GM18498 (cell line): Measurements from ENCODE around the gene ABI3BP.
"Not testable (repeated sequence)": the region's sequence is repeated elsewhere in the genome, so short reads cannot be mapped to it uniquely, and the experiment has no call there.

ENCODE experiments used
- ATAC-seq: cut with Tn5 transposase; IDR thresholded peaks from one replicate; pipeline ENCODE4 v1.9.1; 2021; ENCODE audit warnings: mild to moderate bottlenecking, moderate library complexity; ENCODE audit not compliant: unreplicated experiment

The ABI3BP gene

DNA sequence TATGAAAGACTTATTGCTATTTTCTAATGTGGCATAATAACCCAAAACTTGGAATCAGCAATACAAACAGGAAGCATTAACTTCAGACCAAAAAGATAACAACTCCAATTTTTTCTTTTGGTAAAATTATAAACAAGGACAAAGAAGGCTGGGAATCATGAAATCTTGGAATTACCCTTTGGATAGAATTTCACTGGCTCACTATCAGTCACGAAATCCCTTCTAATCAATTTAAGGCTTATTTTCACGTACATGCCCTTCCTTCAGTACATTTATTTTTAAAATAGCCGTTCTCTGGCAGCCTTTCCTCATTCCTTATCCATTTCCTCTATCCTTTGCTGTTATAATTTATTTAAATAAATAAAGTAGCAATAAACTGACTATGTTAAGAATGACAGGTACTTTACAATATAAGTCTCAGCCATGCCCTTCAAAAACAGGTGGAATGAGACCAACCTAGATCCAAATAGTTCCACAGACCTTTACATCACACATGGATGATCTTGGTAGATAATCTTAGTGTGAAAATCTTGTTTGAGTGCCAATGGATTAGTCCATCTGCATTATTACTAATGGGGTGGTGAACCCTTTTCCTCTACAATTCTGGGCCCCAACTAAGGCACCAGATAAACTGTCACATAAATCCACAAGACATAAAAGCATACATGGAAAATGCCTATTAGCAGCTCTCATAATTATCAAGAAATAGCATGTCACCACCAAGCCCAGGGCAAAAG, 38.9 kb downstream of the ABI3BP start:
- no peak for ATAC-seq

GRCh38 chr3:100953103-100953502, 40.1 kb downstream of the ABI3BP start:
- ATAC-seq = no peak

GRCh38 chr3:100947119-100947518, 46.1 kb downstream of the ABI3BP start:
- no peak for ATAC-seq

- not testable (repeated sequence) for ATAC-seq
Measured at GRCh38 chr3:100946096-100946495, 47.1 kb downstream of the ABI3BP start.

DNA sequence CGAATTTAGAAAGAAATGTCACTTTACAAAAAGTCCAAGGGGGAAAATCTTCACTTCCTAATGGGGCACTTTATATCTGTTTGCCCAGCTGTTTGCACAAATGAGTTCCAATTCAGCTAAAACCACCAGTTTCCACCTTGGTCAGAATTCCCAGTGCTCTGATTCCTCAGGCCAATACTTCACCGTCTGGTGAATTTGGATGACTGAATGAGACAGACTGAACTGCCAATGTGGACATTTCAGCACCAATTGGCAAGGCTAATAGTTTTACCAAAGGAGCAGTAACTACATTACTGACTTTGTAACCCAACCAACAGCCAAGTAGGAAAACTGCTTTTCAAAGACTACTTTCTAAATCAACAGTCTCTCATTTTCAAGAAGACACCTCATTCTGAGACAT, 51.8 kb downstream of the ABI3BP start:
- ATAC-seq = no peak

GRCh38 chr3:100941041-100941440, 52.2 kb downstream of the ABI3BP start:
- no peak for ATAC-seq

DNA sequence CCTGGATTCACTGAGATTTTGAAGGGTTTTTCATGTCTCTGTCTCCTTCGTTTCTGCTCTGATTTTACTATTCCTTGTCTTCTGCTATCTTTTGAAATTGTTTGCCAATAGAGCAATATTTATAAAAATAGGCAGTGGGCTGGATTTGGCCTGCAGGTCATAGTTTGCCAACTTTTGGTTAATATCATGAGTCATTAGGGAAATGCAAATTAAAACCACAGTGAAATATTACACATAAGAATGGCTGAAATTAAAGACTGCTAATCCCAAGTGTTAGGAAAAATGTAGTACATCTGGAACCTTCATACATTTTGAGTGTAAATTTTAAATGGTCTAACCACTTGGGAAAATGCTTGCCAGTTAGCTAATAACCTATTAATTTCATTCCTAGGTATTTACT, 56.3 kb downstream of the ABI3BP start:
- no peak for ATAC-seq

DNA sequence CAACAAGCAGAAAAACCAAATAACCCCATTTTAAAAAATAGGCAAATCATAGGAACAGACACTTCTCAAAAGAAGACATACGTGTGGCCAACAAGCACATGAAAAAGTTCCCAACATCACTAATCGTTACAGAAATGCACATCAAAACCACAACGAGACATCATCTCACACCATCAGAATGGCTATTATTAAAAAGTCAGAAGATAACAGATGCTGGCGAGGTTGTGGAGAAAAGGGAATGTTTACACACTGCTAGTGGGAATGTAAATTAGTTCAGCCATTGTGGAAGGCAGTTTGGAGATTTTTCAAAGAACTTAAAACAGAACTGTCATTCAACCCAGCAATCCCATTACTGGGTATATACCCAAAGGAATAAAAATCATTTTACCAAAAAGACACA, 60.7 kb downstream of the ABI3BP start:
- no peak for ATAC-seq

DNA sequence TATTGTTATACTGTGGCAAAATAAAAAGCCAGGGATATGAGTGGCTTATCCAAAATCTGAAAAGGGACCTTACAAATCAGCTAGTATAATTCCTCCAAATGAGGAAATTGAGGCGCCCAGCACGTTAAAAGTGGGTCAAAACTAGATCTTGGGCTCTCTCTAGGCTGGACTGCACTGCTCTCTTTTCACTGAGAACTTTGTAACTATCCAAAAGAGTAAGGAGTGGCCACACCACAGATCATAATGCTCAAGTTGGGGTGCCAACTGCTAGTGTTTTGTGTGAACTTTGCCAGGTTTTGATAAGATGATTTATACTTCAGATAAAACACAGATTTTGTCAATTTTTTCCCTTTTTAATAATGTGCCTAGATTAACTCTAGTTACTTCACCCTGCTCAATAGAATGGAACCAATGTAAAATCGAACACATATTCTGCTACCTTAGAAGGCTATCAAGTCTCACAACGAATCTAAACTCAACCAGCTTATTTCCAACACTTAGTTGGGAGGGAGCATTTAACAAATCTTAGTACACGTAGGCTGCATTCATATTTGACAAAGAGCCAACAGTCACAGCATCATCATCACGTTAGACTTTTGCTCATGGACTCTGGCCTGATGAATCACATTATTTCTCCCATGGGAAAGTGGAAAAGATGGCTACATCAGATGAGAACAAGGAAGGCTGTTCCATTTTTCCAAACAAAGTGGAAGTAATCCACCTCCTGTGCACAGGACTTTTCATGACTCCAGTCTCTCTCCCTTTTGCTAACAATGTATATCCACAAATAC, 64.4 kb downstream of the ABI3BP start:
- no peak for ATAC-seq

DNA sequence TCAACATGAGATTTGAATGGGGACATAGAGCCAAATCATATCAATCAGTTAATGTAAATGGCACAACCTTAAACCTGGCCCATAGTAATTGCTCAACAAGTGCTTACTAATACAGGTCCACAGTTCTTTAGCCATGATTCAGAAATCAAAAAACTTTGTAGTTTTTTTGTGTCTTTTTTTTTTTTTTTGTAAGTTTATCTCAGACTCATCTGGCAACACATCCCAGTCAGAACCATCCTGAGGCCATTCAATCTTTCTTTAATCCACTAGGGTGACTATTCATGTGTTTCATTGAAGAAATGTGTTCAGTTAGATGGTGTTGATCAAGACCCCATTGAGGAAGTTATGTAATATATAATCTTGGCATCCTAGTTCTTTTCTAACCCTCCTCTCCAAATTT, 65.4 kb downstream of the ABI3BP start:
- no peak for ATAC-seq

DNA sequence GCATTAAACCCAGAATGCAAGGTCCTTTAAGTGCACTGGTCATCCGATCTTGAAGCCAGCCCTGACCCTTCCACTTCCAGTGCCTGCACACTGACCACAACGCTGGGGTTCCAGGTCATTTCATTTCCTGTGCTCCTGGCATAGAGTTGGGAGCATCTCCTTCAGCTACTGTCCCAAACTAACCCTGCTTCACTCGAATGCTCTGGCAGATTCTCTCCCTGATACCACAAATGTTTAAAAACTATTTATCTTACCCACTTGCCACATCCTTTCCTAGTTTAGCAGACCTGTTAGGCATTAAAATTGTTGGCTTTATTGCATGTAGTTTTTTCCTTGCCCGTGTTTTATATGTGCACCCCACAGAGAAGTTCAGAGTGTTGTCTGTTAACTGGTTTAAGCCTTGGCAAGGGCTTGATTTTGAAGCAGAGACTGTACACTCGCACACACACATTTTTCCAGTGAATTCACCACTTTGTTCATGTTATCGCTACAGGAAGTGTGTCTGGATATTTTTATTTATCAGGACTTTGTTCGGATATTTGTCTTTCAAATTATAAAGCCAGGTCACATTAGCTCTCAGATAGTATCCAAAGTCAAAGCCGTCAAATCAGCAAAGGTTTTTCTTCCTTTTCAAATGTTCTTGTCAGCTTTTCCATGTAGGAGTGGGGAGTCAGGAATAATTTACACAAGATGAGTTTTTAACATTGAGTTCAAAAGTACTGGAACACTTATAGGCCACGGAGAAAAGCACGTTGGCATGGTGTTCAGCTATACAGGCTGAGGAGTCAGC, 77.3 kb downstream of the ABI3BP start:
- no peak for ATAC-seq

DNA sequence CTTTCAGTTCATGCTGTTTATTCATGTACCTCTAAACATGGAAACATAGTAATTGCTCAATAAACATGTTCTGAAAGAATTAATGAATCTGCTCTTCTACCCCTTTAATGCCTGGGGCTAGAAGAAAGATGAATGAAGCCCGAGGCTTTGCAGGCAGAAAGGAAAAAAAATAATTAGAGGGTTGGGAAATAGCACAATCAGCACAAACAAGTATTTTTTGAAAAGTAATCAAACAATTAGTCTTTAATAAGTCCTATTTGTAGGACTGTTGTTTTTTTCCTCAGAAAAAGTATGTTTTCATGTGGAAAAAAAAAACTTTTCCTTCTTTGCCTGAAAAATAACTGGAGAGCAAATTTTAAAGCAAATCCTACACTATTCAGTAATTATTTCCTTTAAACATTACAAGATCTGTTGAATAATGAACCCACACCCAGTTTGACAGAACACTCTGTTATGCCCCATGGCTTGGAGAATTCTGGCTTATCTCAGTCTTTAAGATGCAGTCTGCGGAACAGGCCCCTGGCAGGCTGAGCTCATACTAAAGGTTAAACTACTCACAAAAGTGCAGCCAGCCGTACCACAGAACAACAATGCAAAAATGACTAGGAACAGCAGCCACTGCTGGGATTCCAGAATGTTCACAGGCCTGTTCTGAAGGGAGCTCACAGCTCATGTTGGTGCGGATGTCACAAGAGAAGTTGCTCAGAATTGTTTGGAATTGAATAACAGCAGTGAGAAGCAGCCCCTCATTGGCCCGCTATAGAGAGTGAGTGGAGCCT, 79.2 kb downstream of the ABI3BP start:
- no peak for ATAC-seq

DNA sequence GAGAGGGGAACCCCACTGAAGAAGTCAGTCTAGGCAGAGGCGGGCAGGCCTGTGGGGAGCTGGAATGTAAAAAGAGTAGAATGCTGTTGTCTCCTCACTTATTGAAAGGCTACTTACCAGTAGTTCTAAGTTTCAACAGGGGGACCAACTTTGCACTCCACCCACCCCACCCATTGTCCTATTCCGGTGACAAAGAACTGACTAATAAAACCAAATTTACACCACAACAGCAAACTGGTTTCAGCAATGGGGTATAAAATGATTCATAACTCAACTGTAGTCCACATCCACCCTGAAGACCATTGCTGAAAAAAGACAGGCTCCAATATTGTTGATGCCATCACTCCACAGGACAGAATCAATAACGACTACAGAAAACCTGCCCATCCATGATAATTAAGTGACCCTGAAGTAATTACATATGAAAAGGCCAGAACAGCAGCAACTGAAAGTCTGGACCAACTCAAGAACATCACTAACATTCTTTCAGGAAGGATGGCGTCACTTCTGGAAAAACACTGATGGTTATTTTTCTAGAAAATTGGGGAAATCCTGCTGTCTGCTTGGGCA, 80.2 kb downstream of the ABI3BP start:
- no peak for ATAC-seq

GRCh38 chr3:100912571-100912970, 80.7 kb downstream of the ABI3BP start:
- no peak for ATAC-seq

DNA sequence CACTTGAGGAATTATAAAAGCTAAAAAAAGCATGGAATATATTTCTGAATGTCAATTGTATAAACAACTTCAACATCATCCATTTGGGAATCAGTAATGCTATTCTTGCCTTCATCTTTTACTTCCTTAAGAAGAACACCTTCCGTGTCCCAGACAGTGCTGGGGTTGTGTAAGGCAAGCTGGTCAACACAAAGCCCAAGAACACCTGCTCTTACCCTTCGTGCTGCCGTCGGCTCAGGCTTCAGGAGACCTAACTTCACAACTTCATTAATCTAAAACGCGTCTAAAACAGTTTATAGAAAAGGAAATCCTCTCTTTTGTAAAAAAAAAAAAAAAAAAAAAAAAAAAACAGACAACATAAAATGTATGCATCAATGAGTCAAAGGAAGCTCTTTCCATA, 81.3 kb downstream of the ABI3BP start:
- ATAC-seq = no peak

DNA sequence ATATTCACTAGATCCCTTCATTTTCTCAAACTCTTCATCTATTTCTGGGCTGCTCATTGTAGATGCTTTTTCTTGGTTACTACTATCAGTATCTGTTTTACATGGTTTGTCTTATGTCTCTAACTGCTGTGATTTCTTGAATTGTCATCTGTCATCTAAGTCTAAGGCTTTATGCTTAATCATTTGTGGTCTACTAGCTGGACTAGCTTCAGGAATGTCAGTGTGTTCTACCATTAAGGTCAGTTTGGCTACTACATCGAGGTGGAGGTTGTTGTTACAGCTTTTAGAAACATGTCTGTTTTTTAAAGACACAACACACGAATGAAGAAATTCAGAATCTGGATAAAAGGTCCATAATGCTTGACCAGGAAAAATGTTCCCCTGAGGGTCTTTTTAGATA, 82.2 kb downstream of the ABI3BP start:
- no peak for ATAC-seq

DNA sequence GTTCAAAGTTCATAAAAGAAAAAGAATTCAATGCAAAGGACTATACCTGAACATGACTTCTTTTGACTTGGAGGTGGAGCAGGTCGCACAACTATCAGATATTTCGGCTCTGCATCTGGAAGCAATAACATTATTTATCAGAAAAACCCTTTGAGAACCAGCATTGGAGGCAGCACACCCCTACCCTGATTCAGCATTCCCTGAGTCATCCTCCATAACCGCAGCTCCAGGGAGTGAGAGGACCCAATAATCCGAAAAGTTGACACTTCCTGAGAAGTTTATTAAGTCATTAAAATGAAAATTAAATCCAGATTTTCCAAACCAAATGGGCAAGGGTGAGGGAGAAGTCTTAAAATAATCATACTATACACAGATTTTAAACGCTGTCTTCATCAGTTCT, 90.6 kb downstream of the ABI3BP start:
- no peak for ATAC-seq

DNA sequence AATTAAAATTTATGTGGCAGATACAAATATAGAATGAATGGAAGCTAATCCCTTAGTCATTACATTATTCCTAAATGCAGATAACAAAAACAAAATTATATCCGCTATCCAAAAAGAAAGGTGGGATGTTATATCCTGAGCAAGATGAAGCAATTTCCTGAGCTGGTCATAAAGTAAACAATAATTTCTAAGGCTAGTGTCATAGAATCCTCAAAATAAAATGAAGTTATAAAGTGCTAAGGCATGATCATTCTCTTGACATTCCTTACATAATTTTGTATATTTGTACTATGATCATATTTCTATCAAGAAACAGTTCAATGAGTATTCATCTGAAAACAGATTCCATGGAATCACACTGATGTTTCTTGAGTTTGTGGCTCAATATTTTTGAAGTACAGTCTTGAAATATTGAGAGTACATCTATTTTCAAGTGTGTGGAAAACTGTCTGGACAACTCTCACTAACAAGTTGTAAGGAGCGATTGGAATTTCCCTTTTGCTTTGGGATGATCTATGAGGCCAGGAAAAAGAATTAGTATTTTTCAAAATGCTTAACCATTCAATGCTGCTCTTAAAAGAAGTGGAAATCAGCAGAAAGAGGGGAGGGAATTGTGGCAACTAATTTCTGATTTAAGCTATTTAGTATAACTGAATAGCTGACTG, 92.4 kb downstream of the ABI3BP start:
- ATAC-seq = no peak

DNA sequence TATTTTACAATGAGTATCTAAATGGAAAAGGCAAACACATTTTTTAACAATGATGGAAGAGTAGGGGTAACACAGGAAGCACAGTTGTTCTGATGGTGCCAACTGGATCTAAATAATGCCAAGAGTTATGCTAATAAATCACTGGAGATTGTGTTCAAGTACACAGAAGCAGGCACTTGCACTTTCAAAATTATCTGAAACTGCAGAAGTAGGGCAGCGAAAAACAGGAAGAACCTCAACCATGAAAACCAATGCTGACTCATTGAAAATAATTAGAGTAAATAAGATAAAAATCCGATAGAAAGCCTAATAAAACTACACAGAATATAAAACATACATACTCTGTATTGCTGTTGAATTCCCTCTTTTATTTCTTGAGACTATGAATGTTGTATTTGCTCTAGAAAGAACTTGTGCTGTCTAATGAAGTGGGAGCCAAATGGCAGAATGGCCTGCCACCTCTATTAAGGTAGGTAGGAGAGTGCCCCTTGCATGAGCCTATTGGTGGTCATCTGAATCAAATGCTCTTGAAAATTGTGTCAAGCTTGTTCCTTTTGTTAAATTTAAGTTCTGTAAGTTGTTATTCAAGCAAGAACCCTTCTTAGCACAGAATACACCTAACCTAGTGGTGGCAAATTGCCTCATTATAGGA, 93.7 kb downstream of the ABI3BP start:
- peak; percentile 89 for ATAC-seq

GRCh38 chr3:100898681-100899080, 94.5 kb downstream of the ABI3BP start:
- no peak for ATAC-seq
